Astrocyte (in vitro differentiated cells and primary cell): ENCODE results near the gene SCAPER.

Source experiments
- CTCF ChIP-seq: IDR thresholded peaks from 2 replicates; pipeline ENCODE4 v1.5.1; 2011; ENCODE audit warnings: low read depth, mild to moderate bottlenecking, inconsistent platforms, low read length, moderate library complexity; ENCODE audit not compliant: insufficient read depth
- EZH2 ChIP-seq: IDR thresholded peaks from 2 replicates; pipeline ENCODE4 v1.6.1; 2012; ENCODE audit warnings: mild to moderate bottlenecking, low read length, inconsistent platforms; ENCODE audit not compliant: insufficient read depth

GRCh38 chr15:76718863-76719262 lies 186.3 kb downstream of the SCAPER start:
- no peak for TF ChIP-seq CTCF
- no peak for TF ChIP-seq EZH2
